ENCODE data around the gene CCDC63.

- TF ChIP-seq CTCF (IDR thresholded peaks at IDR 0.05): no peak
- TF ChIP-seq POLR2AphosphoS5 (IDR thresholded peaks at IDR 0.05; ENCODE audit: low read depth, low read length): no peak
- no peak for TF ChIP-seq SIN3A (IDR thresholded peaks at IDR 0.05; ENCODE audit: borderline replicate concordance, insufficient read depth, low read depth, low read length)
Measured at GRCh38 chr12:110860833-110861296, 14.1 kb downstream of the CCDC63 start.

Data from Panc1 (cell line).